HG03095 (cell line): ENCODE results near the gene TCFL5.

Source experiments
- ATAC-seq: cut with Tn5 transposase; IDR thresholded peaks from one replicate; pipeline ENCODE4 v1.9.1; 2021; ENCODE audit warnings: moderate library complexity; ENCODE audit not compliant: unreplicated experiment

TCFL5 gene

DNA sequence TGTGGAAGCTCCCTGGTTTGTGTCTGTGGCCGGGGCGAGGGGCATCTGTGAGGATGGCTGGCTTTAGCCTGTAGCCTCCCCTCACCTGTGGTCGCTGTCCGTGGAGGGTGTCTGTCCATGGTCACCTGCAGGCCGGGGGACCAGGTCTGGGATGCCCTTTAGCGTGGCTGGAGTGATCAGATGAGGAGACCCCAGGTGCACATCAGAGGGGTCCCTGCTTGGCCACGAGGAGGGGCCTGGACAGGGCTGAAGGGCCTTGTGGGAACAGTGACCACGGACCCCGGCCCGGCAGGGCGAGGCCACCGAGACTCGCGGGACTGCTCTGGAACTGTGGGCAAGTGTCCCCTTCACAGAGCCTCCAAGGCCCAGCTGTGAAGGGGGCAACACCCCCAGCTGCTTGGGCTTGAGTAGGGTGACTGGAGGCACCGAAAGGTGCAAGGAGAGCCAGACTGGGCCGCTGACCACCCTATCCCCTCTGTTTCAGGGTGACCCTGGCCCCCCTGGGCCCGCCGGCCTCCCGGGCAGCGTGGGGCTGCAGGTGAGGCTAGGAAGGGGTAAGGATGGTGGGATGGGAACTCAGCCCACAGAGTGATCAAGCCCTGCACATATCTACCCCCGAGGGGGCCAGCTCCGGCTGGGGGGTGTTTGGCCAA is 36.2 kb downstream of the TCFL5 start:
- no peak for ATAC-seq

DNA sequence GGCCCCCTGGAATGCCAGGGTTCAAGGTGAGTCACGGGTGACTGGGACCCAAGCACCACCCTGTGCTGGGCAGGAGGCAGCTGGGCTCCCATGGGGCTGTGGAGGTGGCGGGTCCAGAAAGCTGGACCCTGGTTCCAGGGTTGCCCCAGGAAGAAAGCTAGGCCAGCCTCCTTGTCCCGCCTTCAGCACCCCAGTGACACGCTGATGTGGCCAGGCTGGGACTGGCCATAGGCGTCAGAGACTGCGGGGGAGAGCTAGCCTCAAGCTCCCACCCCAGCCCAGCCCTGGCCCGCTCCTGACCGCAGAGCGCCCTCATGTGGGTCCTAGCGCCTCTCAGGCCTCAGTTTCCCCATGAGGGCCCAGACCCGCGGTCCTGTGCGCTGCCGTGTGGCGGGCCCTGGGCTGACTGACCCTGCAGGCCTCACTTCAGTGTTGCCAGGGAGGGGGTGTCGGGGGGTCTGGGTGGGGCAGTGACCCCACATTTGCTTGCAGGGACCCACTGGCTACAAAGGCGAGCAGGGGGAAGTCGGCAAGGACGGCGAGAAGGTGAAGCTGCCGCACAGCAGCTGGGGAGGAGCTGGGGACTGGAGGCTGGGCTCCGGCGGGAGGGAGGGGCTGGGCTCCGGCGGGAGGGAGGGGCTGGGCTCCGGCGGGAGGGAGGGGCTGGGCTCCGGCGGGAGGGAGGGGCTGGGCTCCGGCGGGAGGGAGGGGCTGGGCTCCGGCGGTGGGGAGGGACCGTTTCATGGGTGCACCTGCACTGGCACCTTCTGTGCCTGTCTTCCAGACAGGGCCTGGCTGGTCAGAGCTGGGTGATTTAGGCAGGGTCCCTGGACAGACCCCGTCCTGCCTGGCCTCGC is 36.9 kb downstream of the TCFL5 start:
- ATAC-seq: no peak

DNA sequence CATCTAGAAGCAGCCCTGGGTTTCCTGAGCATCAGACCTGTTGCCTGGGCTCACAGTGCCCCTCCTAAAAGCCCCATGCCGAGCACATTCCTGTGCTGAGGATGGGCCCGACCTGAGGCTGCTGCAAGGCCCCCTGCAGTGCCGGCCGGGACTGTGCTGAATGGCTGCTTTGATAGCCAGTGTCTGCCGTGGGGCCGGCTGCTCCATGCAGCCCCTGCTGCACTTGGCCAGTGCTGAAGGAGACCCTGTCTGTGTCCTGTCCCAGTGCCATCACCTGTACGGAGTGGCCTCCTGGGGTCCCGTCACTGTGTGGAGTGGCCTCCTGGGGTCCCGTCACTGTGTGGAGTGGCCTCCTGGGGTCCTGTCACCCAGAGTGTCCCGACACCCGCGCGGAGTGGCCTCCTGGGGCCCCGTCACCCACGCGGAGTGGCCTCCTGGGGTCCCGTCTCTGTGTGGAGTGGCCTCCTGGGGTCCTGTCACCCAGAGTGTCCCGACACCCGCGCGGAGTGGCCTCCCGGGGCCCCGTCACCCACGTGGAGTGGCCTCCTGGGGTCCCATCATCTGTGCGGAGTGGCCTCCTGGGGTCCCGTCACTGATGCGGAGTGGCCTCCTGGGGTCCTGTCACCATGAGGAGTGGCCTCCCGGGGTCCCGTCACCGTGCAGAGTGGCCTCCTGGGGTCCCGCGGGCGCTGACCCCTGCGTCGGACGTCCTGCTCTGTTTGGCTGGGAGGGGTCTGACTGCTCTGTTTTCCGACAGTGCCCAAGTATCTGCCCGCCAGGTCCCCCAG is 37.7 kb downstream of the TCFL5 start:
- ATAC-seq: no peak

DNA sequence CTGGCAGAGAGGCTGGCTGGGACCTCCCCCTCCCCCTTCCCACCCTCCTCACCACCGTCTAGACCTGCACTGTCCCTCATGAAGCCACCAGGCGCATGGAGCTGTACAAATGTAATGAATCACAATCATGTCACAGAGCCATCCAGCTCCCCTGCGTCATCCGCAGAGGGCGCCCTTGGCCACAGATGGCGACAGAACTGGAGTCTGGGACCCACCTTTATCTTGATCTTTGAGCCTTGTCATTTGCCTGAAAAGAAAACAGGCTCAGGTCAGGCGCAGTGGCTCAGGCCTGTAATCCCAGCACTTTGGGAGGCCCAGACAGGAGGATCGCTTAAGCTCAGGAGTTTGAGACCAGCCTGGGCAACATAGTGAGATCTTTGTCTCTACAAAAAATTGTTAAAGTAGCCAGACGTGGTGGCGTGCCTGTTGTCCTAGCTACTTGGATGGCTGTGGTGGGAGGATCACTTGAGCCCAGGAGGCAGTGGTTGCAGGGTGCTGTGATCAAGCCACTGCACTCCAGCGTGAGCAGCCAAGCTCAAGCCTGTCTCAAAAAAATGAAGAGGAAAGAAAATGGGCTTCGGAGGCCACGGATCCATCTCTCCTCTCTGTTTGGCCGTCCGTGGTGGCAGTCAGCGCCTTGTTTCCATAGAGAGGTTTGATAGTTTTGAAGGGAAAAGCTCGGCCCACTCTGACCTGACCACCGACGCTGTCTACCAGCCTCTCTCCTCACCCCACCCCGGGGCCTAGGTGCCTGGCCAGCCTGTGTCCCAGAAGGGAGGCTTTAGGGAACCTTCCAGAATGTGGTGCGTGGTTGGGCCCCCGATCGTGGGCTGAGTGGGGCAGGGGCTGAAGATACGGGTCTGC is 38.6 kb downstream of the TCFL5 start:
- peak; percentile 59 for ATAC-seq

DNA sequence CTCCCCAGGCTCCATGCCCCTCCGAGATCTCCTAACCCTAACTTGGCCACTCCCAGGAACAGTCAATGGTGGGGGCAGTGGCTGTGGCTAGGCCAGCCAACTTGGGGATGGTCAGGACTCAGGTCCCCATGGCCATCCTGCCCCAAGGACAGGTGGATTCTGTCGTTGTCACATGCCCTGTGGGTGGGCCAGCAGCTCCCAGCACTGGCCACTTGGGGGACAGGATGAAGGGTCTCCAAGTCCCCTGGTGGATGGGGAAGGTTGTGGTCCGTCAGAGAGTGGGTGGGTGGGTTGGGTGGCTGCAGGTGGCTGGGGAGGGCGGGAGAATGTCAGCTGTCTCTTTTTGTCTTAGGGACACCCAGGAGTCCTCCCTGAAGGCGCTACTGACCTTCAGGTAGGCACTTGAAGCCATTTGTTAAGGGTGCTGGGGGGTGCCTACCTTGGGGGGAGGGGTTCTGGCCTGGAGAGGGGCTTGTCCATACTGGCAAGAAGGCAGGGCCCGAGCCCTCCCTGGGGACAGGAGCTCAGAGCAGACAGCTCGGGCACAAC is 39.3 kb downstream of the TCFL5 start:
- ATAC-seq: no peak

DNA sequence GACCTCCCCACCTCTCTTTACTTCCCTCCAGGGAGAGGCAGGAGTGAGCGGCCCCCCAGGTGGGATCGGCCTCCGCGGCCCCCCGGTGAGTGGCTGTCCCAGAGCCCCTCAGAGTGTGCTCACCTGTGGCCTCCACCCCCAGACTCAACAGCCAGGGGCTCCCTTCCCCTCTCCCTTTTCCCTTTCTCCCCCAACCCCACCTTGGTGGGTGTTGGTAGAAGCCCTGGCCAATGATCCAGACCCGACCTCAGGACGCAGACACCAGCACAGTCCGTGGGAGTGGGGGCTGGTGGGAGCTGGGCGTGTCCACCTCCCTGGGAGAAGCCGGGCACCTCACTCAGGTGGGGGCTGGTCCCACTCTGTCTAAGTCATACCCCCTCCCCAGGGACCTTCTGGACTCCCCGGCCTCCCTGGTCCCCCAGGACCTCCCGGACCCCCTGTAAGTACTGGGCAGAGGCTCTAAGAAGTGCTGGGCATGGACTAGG is 39.9 kb downstream of the TCFL5 start:
- no peak for ATAC-seq

DNA sequence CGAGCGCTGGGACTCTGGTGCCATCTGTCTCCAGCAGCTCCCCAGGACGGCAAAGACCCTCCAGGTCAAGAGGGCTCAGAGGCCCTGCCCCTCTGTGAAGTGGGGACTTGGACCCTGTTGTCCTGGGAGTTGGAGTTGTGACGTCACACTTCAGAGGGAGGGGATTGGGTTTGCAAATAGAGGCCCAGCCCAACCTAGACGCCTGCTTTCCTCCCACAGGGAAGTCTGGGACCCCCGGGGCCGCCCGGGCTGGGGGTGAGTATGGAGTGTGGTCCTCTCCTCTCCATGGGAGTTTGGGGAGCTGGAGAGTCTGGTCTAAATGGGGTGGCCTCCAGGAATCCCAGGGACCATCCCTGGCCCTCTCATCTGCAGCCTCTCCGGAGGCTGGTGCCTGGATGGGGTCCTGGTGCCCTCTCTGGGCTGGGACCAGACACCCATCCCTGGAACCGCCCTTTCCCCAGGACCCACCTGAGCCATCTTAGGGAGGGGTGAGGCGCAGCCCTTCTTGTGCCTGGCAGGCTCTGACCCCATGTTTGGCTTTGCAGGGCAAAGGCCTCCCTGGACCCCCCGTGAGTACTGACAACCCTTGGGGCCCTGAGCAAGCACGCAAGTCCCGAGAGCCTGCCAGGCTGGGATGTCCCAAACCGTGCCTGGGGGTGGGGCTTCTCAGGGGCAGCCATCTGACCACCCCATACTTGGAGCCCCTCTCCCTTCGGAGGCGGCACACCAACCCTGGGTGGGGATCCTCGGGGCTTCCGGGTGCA is 40.5 kb downstream of the TCFL5 start:
- ATAC-seq: no peak

DNA sequence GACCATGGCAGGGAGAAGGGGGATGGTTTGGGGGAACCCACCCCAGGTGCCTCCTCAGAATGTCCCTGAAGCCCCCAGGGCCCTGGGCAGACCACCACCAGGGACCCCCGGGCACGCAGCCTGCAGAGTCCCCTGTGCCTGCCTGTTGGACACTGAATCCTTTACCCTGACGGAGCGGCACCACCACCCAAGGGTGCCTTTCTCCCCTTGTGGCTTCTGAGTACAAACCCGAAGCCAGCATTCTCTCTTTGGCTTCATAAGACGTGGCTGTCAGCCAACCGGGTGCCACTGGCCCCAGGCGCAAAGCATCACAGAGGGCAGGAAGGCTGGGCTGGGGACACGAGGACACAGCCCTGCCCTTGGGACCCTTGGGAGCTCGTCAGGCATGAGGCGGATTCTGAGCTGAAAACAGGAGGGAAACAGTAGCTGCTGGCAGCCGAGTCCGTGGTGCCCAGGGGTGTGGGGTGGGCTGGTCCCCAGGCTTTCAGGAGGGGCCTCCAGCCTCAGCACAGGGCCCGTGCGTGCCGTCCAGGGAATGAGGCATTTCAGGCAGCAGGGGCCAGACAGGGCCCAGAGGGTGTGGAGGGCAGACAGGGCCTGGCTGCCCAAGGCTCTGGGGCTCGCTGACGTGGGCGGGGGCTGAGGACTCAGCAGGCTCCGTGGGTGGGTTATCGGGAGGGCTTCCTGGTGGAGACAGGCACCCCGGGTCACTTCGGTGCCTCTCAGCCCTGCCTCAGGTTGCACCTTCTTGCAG is 41.2 kb downstream of the TCFL5 start:
- no peak for ATAC-seq

DNA sequence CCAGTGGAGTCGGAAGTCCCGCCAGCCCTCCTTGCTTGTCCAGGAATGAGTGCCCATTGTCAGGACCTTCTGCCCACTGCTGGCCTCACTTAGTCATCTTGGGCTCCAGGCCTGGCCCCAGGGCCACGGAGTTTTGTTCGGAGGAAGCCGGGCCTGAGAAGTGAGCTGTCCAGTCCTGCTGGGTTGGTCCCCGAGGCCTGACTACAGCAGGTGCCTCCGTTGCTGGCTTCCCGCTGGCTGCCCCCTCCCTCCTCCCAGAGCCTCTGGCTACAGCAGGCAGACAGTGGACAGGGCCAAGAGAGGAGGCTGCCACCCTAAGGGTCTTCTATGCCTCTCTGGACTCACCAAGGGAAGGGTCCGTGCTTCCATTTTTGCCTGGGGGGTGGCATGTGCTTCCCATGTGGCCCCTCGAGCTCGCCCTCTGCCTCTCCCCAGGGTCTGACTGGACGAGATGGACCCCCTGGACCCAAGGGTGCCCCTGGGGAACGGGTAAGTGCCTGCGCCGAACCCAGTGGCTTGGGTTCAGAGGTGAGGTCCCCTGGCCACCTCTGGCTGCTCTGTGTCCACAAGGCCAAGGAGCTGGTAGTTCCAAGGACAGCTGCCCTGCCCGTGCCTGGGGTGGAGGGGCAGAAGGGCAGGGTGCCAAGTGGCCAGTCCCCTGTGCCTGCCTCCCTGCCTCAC is 42.0 kb downstream of the TCFL5 start:
- no peak for ATAC-seq

DNA sequence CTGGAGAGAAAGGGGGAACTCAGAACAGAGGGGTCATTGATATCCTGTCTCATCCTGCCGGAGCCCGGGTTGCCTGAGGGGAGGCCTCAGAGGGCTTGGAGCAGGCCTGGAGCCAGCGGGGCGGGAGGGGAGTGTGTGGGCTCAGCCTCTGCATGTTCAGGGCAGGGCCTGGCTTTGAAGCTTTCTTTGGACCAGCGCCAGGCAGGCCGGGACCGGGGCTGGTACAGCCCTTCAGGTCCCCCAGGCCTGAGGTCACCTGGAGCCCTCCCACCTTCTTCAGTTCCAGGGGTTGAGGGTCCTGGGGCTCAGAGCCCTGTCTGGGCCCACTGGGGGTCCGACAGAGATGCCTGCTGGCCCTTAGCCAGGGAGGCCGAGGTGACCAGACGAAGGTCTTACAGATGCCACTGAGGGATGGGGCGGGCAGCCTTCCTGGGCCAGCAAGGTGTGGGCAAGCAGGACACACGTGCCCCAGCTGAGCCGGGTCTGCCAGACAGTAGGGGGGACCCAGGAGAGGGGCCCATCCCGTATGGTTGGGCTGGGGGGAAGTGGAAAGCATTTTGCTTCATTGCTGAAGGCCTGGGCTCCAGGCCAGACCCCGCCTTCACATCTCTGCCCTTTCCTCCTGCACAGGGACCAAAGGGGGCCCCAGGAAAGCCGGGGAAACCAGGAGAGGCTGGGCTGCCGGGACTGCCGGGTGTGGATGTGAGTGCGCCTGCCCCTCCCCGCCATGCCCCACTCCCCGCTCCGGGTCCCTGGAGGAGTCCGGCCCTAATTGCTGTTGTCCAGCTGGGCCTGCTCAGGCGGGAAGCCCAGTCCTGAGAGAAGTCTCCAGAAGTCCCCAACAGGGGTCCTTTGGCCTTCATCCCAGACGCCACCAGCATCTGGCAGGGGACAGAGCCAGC is 42.8 kb downstream of the TCFL5 start:
- ATAC-seq: no peak

DNA sequence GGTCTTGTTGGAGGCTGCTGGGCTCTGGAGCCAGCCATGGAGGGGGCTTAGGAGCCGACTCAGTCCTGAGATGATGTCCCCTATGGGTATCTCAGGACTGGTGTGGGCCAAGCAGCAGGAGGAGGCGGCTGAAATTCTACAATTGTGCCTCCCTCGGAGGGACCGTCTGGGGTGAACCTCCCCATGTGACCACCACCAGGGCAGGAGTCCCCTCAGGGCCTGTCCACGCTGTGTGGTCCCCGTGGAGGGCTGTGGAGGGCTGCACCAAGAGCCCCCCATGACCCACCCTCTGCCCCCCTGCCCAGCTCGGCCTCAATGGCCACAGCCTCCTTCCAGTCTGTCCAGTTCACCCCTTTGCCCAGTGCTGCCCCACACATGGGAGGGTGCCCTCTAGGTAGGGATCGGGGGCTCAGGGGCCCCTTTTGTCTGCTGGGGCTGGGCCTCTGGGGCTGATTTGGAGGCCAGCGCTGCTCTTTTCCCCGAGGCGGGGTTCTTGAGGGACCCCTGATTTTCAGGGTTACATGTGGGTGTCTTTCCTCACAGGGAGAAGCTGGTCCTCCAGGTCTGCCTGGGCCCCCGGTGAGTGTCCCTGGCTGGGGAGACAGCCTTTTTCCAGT is 43.5 kb downstream of the TCFL5 start:
- ATAC-seq: no peak

DNA sequence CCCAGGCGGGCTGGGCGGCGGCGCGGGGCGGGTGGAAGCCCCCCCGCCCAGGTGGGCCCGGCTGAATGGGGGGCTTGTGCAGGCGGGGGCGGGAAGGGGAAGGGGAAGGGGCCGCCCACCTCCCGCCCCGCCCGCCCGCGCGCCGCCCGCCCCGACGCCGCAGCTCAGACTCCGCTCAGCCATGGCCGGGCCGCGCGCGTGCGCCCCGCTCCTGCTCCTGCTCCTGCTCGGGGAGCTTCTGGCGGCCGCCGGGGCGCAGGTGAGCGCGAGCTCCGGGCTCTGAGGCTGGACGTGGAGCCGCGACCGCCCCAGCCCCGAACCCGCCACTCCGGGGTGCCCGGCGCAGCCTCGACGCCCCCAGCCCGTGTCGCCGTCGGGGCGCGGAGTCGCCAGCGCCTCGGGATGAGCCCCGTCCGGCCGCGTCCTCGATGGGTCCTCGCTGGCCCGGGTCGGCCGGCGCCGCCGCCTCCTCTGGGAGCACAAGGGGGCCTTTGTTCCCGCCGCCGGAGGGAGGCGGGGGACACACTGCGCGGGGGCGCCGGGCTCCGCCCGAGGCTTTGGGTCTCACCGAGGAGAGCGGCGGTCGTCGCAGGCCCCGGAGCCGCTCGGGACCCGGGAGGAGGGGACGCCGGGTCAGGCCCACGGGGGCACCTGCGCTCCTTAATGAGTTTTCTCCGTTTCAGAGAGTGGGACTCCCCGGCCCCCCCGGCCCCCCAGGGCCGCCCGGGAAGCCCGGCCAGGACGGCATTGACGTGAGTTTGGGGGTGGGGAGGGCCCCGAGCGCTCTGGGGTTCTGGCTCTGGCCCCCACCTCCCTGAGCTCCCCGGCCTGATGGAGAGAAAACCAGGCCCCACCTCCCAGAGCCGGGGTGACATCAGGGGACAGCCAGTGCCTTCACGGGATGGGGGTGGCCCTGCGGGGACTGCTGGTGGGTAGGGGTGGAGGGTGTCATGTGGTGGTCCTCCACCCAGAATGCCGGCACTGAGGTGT is 44.4 kb downstream of the TCFL5 start, which contains the start of gene COL9A3:
Gene COL9A3 (plus strand): TSS at position 167 of the 990 bp plus-strand sequence. CDS start 15 bp downstream, at position 182.
- ATAC-seq: no peak

DNA sequence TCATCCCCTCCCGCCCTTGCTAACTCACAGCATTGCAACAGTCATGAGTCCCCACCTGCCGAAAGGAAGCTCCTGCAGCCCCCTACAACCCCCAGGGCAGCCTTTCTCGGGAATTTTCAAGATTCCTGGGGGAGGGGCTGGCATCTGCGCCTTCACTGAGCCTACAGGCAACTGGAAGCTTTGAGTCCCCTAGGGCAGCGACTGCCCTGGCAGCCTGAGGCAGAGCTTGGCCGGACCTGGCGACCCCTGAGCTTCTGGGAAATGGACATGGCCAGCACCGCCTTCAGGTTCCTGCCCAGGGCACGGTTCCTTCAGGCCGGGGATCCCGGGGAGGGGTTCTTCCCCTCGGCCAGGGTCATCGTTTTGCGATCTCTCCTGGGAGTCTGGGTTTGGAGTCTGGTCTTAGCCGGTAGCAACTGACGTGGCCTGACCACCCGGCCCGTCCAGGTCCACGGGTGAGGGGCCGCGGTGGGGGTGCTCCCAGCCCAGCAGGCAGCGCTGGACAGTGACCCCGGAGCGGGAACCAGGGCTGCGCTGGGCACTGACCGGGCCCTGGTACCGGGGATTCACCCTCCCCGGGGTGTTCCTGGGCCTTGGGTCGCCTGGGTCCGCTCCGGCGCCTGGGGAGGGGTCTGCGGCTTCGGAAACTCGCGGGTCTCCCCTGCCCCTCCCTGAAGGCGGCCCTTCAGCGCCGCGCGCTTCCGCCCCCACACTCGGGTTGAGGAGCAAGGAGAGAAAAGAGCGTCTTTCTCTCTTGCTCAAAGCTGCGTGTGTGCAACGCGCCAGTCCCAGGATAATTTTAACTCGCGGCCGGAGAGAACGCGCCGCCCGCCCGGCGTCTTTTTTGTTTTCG is 45.4 kb downstream of the TCFL5 start:
- ATAC-seq: no peak
